Measurements from ENCODE around the gene TH. TPM values are rescaled to one million over a fixed set of nuclear protein-coding genes. Genes with fewer than 3 reads are reported as not detected.

TH gene
- total and polyA plus RNA-seq, 2 of the 8 experiments (the other 6 are each of a cell fraction or from before 2014, with no cell fraction given): 0.09 TPM; not detected in 1

- Histone ChIP-seq H2BK15ac (ENCODE audit: low read length) (no peak overlapping the region), H3K4me2 (ENCODE audit: insufficient read depth in 1 of 2, low read depth in 2 of 2, low read length in 2 of 2) (no peak overlapping the region), H2BK12ac (ENCODE audit: low read depth, low read length) (no peak overlapping the region), H4K91ac (replicated peaks; ENCODE audit: insufficient read length, low read length) (no peak overlapping the region), H2AK5ac (ENCODE audit: low read depth, low read length) (no peak overlapping the region), H2BK5ac (ENCODE audit: low read depth, low read length) (no peak overlapping the region), H3K4me3 (ENCODE audit: extremely low read depth in 1 of 4, insufficient read depth in 2 of 4, low read depth in 3 of 4, low read length in 4 of 4) (no peak overlapping the region), H3K36me3 (ENCODE audit: control insufficient read depth in 2 of 4, insufficient read depth in 4 of 4, low read length in 3 of 4) (no peaks in the 10 kb centered on the region), H3K56ac (replicated peaks; ENCODE audit: insufficient read length, low read depth, low read length) (no peak overlapping the region), H3K79me2 (ENCODE audit: control insufficient read depth in 1 of 2, insufficient read depth in 2 of 2, low read length in 2 of 2) (no peaks in the 10 kb centered on the region), H4K5ac (ENCODE audit: insufficient read length, low read depth, low read length) (no peak overlapping the region), H3K4me1 (replicated peaks in 1 of 4; ENCODE audit: control insufficient read depth in 3 of 4, insufficient read depth in 4 of 4, low read length in 3 of 4) (no peaks in the 10 kb centered on the region; a peak in 2 of 7 replicates), H3K9ac (replicated peaks in 1 of 4; ENCODE audit: extremely low read depth in 1 of 4, low read depth in 3 of 4, low read length in 3 of 4) (no peak overlapping the region), H3K27ac (ENCODE audit: low read depth, low read length) (no peak overlapping the region), H3K23ac (ENCODE audit: insufficient read length) (no peak overlapping the region), H4K20me1 (replicated peaks in 1 of 2; ENCODE audit: control insufficient read depth in 1 of 2, insufficient read depth in 2 of 2, low read length in 2 of 2) (peaks cover 0 to 12% of the 10 kb centered on the region in 2 experiments), H3K23me2 (ENCODE audit: low read depth, low read length) (peaks cover 9% of the 10 kb centered on the region; the same call in 1 of the 2 replicates), H2BK20ac (ENCODE audit: low read length) (no peak overlapping the region), H3K18ac (ENCODE audit: extremely low read depth, low read length) (no peak overlapping the region), H3K14ac (ENCODE audit: insufficient read length) (no peak overlapping the region), H2AFZ (ENCODE audit: low read length) (no peak overlapping the region), H3K27me3 (replicated peaks in 1 of 4; ENCODE audit: control insufficient read depth in 3 of 4, extremely low read depth in 1 of 4, insufficient read depth in 3 of 4, low read length in 3 of 4) (peaks cover 0 to 14% (median 5%) of the 10 kb centered on the region in 4 experiments; a peak in 2 of 7 replicates), H4K8ac (ENCODE audit: extremely low read depth, insufficient read depth, low read length) (no peak overlapping the region), H3K4ac (replicated peaks; ENCODE audit: insufficient read length, low read depth, low read length) (no peak overlapping the region), H3K79me1 (ENCODE audit: low read depth, low read length) (no peaks in the 10 kb centered on the region), H3K9me3 (ENCODE audit: insufficient read depth in 2 of 2, low read depth in 1 of 2, low read length in 1 of 2) (no peaks in the 10 kb centered on the region), H2BK120ac (replicated peaks; ENCODE audit: low read depth, low read length) (no peak overlapping the region)
- POLR2A ChIA-PET (ENCODE audit: partially characterized antibody): no interaction called here
- no peak for FAIRE-seq
- CTCF ChIA-PET (ENCODE audit: partially characterized antibody): interaction anchor here (0.9 to 6.1 kb wide), 3 partner anchors 106 to 176 kb away, joined by 3 to 116 read pairs (median 3); partner anchors contain the start of genes C11orf21 and TSPAN32
- 85% methylated on average over 27 of the region's 29 CpGs; no CpG with 5 or more reads in 1 of the 2 experiments for WGBS, 2 experiments (ENCODE audit: extremely low coverage in 1 of 2, insufficient coverage in 1 of 2, insufficient read length in 1 of 2, insufficient replicate concordance in 2 of 2, low coverage in 1 of 2, low lambda C conversion rate in 2 of 2, missing lambda C conversion rate in 1 of 2)
- no peak for DNase-seq (ENCODE audit: low read depth in 1 of 2, low spot score in 2 of 2)
- TF ChIP-seq, protein P1, sequence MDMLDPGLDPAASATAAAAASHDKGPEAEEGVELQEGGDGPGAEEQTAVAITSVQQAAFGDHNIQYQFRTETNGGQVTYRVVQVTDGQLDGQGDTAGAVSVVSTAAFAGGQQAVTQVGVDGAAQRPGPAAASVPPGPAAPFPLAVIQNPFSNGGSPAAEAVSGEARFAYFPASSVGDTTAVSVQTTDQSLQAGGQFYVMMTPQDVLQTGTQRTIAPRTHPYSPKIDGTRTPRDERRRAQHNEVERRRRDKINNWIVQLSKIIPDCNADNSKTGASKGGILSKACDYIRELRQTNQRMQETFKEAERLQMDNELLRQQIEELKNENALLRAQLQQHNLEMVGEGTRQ (IDR thresholded peaks at IDR 0.05; ENCODE audit: low read length): no peak
- TF ChIP-seq RBBP5 (IDR thresholded peaks at IDR 0.05; ENCODE audit: borderline replicate concordance, low read depth, low read length) (no peak), CHD1 (IDR thresholded peaks at IDR 0.05; ENCODE audit: low read depth, low read length) (no peak), KDM4A (IDR thresholded peaks at IDR 0.05; ENCODE audit: low read depth, low read length, severe bottlenecking) (no peak), NANOG (IDR thresholded peaks at IDR 0.05; ENCODE audit: insufficient read depth, low read depth, low read length, poor library complexity, severe bottlenecking) (no peak), CHD2 (IDR thresholded peaks at IDR 0.05; ENCODE audit: low read length) (no peak), GTF2F1 (IDR thresholded peaks at IDR 0.05; ENCODE audit: borderline replicate concordance, low read depth, low read length) (no peak), BACH1 (IDR thresholded peaks at IDR 0.05; ENCODE audit: low read length) (no peak)
- TF ChIP-seq, protein P2, sequence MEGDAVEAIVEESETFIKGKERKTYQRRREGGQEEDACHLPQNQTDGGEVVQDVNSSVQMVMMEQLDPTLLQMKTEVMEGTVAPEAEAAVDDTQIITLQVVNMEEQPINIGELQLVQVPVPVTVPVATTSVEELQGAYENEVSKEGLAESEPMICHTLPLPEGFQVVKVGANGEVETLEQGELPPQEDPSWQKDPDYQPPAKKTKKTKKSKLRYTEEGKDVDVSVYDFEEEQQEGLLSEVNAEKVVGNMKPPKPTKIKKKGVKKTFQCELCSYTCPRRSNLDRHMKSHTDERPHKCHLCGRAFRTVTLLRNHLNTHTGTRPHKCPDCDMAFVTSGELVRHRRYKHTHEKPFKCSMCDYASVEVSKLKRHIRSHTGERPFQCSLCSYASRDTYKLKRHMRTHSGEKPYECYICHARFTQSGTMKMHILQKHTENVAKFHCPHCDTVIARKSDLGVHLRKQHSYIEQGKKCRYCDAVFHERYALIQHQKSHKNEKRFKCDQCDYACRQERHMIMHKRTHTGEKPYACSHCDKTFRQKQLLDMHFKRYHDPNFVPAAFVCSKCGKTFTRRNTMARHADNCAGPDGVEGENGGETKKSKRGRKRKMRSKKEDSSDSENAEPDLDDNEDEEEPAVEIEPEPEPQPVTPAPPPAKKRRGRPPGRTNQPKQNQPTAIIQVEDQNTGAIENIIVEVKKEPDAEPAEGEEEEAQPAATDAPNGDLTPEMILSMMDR (IDR thresholded peaks at IDR 0.05; ENCODE audit: control extremely low read depth in 1 of 3, insufficient read depth in 1 of 3, low read depth in 1 of 3, low read length in 3 of 3): no peak
Observed at GRCh38 chr11:2189938-2190656, 18.5 kb upstream of the TH start.
